SHP77 (cell line): ENCODE data around the gene OGFOD1.
A peak's percentile ranks its signal among the peaks of the same experiment; 100 is the strongest.
"Not testable (repeated sequence)": the region's sequence is repeated elsewhere in the genome, so short reads cannot be mapped to it uniquely, and the experiment has no call there.

Experiments
- DNase-seq, 2 experiments: peaks; one replicate each; lab custom pipeline; 2025; lab: John Stamatoyannopoulos, UW

The OGFOD1 gene

GRCh38 chr16:56480776-56481467 is 29.6 kb downstream of the OGFOD1 start:
- no peak for DNase-seq

DNA sequence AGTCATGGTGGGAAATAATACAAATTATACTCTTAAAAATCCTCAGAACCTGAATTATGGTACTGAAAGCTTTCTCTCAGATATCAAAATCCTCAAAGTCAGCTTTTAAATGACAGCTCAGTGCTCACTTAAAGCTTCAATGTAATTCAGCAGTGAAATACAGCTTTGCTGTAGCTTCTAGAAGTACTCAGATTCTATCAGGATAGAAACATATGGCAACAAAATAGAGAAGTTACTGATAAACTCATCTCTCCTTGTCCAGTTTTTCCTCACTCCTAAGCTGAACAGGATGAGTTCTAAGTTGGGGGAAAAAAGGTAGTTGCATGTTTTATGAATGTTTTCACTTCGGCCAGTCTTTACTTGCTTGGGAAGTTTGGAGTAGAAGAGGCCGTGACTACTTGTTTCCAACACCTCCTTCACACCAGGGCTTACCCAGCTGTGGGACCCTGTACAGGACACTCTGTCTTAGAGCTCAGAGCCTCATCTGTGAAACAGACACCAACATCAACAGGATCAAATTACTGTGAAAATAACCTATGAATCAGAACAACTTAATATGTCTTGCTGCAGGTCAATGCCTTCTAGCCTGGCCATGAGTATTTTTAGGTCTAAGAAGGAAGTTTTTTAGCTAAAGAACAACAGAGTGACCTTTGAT is 30.2 kb downstream of the OGFOD1 start:
- DNase-seq: no peak

GRCh38 chr16:56482683-56483236 is 31.4 kb downstream of the OGFOD1 start:
- DNase-seq: no peak

DNA sequence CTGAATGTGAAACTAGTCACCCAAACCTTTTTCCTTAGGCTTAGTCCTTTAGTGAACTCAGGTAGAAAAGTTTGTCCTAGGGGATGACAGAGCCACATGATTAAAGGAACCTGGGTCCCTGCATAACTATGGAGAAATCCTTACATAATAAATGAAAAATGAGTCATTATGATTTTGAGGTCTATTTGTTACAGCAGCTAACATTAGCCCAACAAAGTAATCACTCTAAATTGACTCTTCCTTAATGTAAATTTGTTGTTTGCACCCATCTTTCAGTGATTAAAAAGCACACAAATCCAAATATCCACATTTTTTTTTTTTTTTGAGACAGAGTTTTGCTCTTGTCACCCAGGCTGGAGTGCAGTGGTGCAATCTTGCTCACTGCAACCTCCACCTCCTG is 32.0 kb downstream of the OGFOD1 start:
- DNase-seq: no peak

DNA sequence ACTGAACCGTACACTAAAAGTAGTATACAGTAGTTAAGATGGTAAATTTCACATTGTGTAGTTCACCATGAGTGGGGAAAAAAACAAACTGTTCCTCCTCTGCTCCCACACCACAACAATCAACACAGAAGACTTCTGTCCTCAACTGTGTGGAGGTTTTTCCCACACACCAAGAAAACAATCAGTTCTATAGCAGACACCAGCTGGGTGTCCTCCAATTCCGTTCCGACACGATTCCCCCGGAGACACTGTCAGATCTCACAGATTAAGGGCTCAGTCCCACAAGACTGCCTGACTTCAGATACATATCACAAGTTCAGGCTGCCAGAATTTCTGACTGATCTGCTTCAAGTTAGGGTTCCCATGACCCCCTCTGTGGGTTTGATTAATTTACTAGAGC is 36.7 kb downstream of the OGFOD1 start:
- DNase-seq: no peak

GRCh38 chr16:56488868-56489267 is 37.5 kb downstream of the OGFOD1 start:
- not testable (repeated sequence) for DNase-seq

GRCh38 chr16:56491657-56492261 is 40.4 kb downstream of the OGFOD1 start:
- DNase-seq: no peak

DNA sequence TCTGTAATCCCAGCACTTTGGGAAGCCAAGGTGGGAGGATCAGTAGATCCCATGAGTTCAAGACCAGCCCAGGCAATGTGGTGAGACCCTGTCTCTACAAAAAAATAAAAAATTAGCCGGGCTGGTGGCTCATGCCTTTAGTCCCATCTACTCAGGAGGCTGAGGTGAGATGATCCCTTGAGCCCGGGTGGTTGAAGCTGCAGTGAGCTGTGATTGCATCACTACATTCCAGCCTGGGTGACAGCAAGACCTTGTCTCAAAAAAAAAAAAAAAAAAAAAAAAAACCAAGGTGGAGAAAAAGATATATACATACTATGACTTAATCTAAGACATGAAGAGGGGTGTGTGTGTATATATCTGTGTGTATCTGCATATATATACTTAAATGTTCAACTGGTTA is 41.8 kb downstream of the OGFOD1 start:
- no peak for DNase-seq

GRCh38 chr16:56493815-56494214 is 42.5 kb downstream of the OGFOD1 start:
- no peak for DNase-seq

- DNase-seq: no peak
Observed at GRCh38 chr16:56505181-56505580, 53.8 kb downstream of the OGFOD1 start.

DNA sequence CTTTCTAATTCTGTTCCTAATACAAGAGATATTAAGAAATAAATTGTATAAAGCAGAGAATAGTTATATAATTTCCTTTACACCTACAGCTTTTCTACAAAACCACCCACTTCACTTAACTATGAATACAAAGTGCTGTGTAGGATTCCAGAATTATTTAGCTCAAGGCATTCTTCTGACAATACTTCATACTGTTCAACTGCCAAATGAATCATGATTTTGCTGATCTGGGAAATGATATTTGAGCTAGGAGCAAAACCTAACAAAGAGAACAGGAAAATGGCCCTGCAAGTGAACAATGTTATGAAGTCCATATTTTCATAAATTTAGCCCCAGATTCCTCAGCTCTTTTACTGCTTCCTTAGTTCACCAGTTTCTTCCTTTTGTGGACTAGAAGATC is 55.6 kb downstream of the OGFOD1 start:
- no peak for DNase-seq

DNA sequence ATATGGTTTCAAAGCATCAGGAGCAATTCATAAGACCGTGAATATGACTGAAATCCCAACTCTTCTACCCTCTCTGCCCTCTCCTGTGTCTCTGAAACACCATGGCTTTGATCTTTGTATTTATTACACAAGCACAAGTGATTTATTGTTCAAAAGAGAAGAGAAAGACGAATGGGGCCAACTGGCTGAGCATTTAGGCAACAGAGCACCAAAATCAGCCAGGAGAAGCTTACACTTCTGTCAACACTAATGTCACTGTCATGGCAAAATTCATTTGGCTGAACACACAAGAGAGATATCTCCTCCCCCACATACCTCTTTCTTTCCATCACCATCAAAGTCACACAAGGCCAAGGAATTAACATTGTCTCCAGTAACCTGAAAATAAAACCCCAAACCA is 59.2 kb downstream of the OGFOD1 start:
- DNase-seq: no peak

- DNase-seq: no peak
Observed at GRCh38 chr16:56512025-56512424, 60.7 kb downstream of the OGFOD1 start.

DNA sequence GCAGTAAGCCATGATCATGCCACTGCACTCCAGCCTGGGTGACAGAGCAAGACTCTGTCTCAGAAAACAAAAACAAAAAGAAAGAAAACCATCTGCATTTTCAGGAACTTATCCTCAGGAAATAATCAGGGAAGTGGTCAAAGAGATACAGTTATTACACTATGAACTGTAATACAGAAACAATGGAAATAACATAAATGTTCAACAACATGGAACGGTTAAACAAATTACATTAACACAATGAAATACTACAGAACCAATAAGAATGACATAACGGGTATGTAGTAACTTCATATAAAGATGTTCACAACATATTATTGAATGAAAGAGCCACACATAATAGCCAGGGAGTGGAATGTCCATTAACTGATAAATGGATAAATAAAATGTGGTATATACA is 61.7 kb downstream of the OGFOD1 start:
- no peak for DNase-seq

GRCh38 chr16:56513972-56514371 is 62.6 kb downstream of the OGFOD1 start:
- DNase-seq: peak; percentile 2 to 18

GRCh38 chr16:56514845-56515244 is 63.5 kb downstream of the OGFOD1 start:
- no peak for DNase-seq

- DNase-seq: no peak
Observed at GRCh38 chr16:56515665-56516064, 64.3 kb downstream of the OGFOD1 start.

GRCh38 chr16:56517206-56517605 is 65.9 kb downstream of the OGFOD1 start:
- no peak for DNase-seq

GRCh38 chr16:56518425-56518824 is 67.1 kb downstream of the OGFOD1 start:
- no peak for DNase-seq

- DNase-seq: peak; percentile 54 to 87
Observed at GRCh38 chr16:56519459-56520250, 68.3 kb downstream of the OGFOD1 start, which contains the start of gene BBS2. Gene BBS2, minus strand, starts transcription at chr16:56520024. Its CDS starts 162 bp downstream, at chr16:56519862.

DNA sequence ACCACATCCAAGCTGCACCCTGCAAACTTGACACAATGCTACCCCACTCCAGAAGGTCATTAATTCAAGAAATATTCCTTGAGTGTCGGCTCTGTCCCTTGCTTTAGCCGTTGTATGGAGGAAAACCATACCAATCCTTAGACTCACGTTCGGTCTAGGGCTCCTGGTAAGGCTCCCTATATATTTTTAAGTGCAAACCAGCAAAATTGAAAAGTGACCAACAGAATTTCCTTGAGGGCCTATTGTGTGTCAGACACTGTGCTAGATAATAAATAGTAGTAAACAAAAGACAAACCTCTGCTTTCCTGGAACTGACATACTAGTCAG is 68.9 kb downstream of the OGFOD1 start:
- DNase-seq: no peak

GRCh38 chr16:56525236-56525635 is 73.9 kb downstream of the OGFOD1 start:
- no peak for DNase-seq
